Stomach (tissue), 9 donors: ENCODE data around the gene LILRA1. TPM values are rescaled to one million over a fixed set of nuclear protein-coding genes. Genes with fewer than 3 reads are reported as not detected.
A peak's percentile ranks its signal among the peaks of the same experiment; 100 is the strongest.
"Not testable (repeated sequence)": the region's sequence is repeated elsewhere in the genome, so short reads cannot be mapped to it uniquely, and the experiment has no call there.

Source experiments
- DNase-seq, 2 donors: peaks; one replicate each; pipeline versions ENCODE4 v3.0.0 to v3.0.0-alpha.2; 2013 to 2019
- H3K27ac ChIP-seq, 5 donors: fragments of 200-600 bp in 4 of 5; sonication (generic) in 4 of 5; one replicate each; pipeline ENCODE4 v1.5.1; 2013 to 2019; ENCODE audit warnings: mild to moderate bottlenecking in 1 of 5, moderate library complexity in 1 of 5
- H3K27me3 ChIP-seq, 3 donors: fragments of 200-600 bp; sonication (generic); one replicate each; pipeline ENCODE4 v1.5.1; 2017 to 2019; ENCODE audit warnings: mixed run types in 1 of 3
- H3K36me3 ChIP-seq, 4 donors: fragments of 200-600 bp; sonication (generic); 1 replicate in 3 of 4; 2 replicates in 1 of 4; pipeline ENCODE4 v1.5.1; 2016 to 2019
- H3K4me1 ChIP-seq, 4 donors: fragments of 200-600 bp; sonication (generic); one replicate each; pipeline ENCODE4 v1.5.1; 2016 to 2019
- H3K4me3 ChIP-seq, 4 donors: fragments of 200-600 bp; sonication (generic) in 3 of 4; one replicate each; pipeline ENCODE4 v1.5.1; 2016 to 2019; ENCODE audit warnings: mild to moderate bottlenecking in 1 of 4
- H3K9me3 ChIP-seq, 4 donors: fragments of 200-600 bp; sonication (generic); one replicate each; pipeline ENCODE4 v1.5.1; 2016 to 2019
- EP300 ChIP-seq: sonication (generic); formaldehyde crosslinking; IDR thresholded peaks from one replicate; pipeline ENCODE4 v1.6.1; 2017; ENCODE audit warnings: antibody characterized with exemption
- POLR2A ChIP-seq, 4 donors: fragments of 450-650 bp; IDR thresholded peaks; one replicate each; pipeline ENCODE4 v1.6.1; 2016; ENCODE audit warnings: antibody characterized with exemption in 4 of 4, control low read depth in 2 of 4, mild to moderate bottlenecking in 1 of 4, moderate library complexity in 1 of 4
- POLR2AphosphoS5 ChIP-seq, 3 donors: sonication (generic); formaldehyde crosslinking; IDR thresholded peaks; one replicate each; pipeline ENCODE4 v1.6.1; 2016; ENCODE audit warnings: antibody characterized with exemption in 3 of 3
- WGBS, 5 donors: extraction: QIAGEN DNeasy Blood & Tissue Kit in 3 of 5; methylation state at CpG; one replicate each; pipeline versions ENCODE4 v1.1.5 to v1.1.7; 2013 to 2018; 5-methylcytosine and 5-hydroxymethylcytosine counted together
- intact Hi-C: fragments of 100-400 bp; cut with DNase I; formaldehyde crosslinking; loops from one replicate; pipeline ENCODE4 v1.15.1; 2023; ENCODE audit warnings: low total_unique reads
- polyA plus RNA-seq, 3 donors: library from polyadenylated mRNA; stranded (reverse); fragments of 200-250 nt; gene quantifications; one replicate each; pipeline ENCODE4 v1.2.3, GENCODE V29; 2013
- total RNA-seq, 5 donors: library from RNA; depleted of rRNA; stranded (reverse); fragments of >200 nt; gene quantifications; one replicate each; pipeline versions ENCODE4 v1.1.0 to v1.2.3, GENCODE V29; 2014 to 2016
- TF ChIP-seq, protein P1 (sequence below), 7 experiments: fragments of 450-650 bp in 4 of 7; fragments of 200-600 bp in 3 of 7; sonication (generic) in 3 of 7; IDR thresholded peaks; one replicate each; pipeline ENCODE4 v1.5.1; 2016 to 2019; ENCODE audit warnings: antibody characterized with exemption in 7 of 7, control low read depth in 2 of 7, mild to moderate bottlenecking in 1 of 7
- donor health status: healthy with polysubstance abuse.
- donor health status: Bipolar disorder and iron deficiency.
- donor health status: healthy.

LILRA1 gene
- total and polyA plus RNA-seq, 8 donors, result 0.25 to 0.62 (median 0.31) TPM; not detected in 5

DNA sequence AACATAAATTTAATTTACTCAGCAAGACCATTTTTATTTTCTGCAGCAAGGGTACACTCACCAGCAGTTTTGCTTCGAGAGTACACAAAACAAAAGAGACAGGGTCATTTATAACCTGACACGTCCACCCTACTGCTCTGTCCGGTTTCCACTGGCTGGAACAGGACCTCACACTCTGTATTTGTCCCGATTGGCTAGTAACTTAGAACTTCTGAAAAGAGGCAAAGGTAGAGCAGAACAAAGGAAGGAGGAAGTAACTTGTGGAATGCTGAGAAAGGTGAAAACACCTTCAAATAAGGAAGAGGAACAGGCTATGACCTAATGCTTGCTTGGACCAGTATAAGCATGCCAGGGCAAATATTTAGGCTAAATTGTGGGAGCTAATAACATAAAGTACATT, 34.5 kb downstream of the LILRA1 start:
- H3K4me1 ChIP-seq, H3K36me3 ChIP-seq, H3K9me3 ChIP-seq, H3K4me3 ChIP-seq, intact Hi-C loops: not testable (repeated sequence)
- H3K27ac ChIP-seq, result peak overlapping the region in 2 of 5 donors; percentile 40 to 73
- 13 to 34% (median 15%) methylated on average over 4 of the region's 4 CpGs for WGBS, 5 donors
- peak in 1 of 2 donors; percentile 25 for DNase-seq
- peaks cover 0 to 44% (median 0%) of the 10 kb centered on the region in 3 donors for H3K27me3 ChIP-seq
- peak in 1 of 3 donors; percentile 30 for TF ChIP-seq POLR2AphosphoS5 (IDR thresholded peaks at IDR 0.05)

DNA sequence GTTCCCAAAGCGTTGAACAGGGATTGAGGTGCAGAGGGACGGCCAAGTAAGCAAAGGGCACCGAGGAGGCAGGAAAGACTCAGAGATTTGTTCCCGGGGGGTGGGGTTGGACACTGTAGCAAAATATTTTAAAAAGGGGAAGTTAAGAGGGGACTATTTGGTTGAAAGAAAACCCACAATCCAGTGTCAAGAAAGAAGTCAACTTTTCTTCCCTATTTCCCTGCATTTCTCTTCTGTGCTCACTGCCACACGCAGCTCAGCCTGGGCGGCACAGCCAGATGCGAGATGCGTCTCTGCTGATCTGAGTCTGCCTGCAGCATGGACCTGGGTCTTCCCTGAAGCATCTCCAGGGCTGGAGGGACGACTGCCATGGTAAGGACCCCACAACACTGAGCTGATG, 36.8 kb downstream of the LILRA1 start, which contains the start of gene LILRB1:
TSS of gene LILRB1 (plus strand) at position 223 of the 400 bp plus-strand sequence. CDS start 590 bp downstream, outside the sequence.
- peaks cover 0 to 63% (median 0%) of the 10 kb centered on the region in 3 donors for H3K27me3 ChIP-seq
- 63 to 79% (median 67%) methylated on average over 9 of the region's 9 CpGs for WGBS, 5 donors
- DNase-seq, H3K4me1 ChIP-seq, intact Hi-C loops, H3K9me3 ChIP-seq, H3K27ac ChIP-seq, H3K36me3 ChIP-seq: not testable (repeated sequence)
- peak within 1 kb of the TSS in 2 of 4 donors; percentile 7 to 22 for H3K4me3 ChIP-seq

DNA sequence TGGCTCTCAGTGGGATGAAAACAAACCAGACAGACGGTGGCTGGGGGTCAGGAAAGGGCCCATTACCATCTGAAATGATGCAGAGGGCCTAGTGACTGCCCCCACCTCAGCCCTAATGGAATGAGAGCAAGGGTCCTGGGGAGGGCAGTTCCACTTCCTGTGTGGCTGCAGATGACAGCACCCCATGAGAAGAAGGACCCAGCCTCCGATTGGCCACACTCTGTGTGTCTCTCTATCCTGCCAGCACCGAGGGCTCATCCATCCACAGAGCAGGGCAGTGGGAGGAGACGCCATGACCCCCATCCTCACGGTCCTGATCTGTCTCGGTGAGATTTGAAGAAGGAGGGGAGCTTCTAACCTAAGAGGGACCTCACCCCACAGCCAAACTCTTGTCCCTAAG, 37.4 kb downstream of the LILRA1 start:
- no peak for DNase-seq
- peaks cover 0 to 10% (median 2%) of the 10 kb centered on the region in 4 donors for H3K9me3 ChIP-seq
- intact Hi-C loops, result no loop called here
- H3K4me1 ChIP-seq, result peaks cover 0 to 6% (median 3%) of the 10 kb centered on the region in 4 donors
- peak overlapping the region in 2 of 4 donors; percentile 7 to 22 for H3K4me3 ChIP-seq
- WGBS, 5 donors, result 18 to 56% (median 46%) methylated on average over 1 to 6 of the region's 6 CpGs
- H3K36me3 ChIP-seq, result no peaks in the 10 kb centered on the region
- no peak overlapping the region for H3K27ac ChIP-seq
- peaks cover 0 to 68% (median 0%) of the 10 kb centered on the region in 3 donors for H3K27me3 ChIP-seq
- no peak for TF ChIP-seq POLR2A (IDR thresholded peaks at IDR 0.05)
- TF ChIP-seq POLR2AphosphoS5 (IDR thresholded peaks at IDR 0.05), result no peak
- no peak for TF ChIP-seq EP300
- TF ChIP-seq, protein P1, sequence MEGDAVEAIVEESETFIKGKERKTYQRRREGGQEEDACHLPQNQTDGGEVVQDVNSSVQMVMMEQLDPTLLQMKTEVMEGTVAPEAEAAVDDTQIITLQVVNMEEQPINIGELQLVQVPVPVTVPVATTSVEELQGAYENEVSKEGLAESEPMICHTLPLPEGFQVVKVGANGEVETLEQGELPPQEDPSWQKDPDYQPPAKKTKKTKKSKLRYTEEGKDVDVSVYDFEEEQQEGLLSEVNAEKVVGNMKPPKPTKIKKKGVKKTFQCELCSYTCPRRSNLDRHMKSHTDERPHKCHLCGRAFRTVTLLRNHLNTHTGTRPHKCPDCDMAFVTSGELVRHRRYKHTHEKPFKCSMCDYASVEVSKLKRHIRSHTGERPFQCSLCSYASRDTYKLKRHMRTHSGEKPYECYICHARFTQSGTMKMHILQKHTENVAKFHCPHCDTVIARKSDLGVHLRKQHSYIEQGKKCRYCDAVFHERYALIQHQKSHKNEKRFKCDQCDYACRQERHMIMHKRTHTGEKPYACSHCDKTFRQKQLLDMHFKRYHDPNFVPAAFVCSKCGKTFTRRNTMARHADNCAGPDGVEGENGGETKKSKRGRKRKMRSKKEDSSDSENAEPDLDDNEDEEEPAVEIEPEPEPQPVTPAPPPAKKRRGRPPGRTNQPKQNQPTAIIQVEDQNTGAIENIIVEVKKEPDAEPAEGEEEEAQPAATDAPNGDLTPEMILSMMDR (IDR thresholded peaks at IDR 0.05), result no peak

DNA sequence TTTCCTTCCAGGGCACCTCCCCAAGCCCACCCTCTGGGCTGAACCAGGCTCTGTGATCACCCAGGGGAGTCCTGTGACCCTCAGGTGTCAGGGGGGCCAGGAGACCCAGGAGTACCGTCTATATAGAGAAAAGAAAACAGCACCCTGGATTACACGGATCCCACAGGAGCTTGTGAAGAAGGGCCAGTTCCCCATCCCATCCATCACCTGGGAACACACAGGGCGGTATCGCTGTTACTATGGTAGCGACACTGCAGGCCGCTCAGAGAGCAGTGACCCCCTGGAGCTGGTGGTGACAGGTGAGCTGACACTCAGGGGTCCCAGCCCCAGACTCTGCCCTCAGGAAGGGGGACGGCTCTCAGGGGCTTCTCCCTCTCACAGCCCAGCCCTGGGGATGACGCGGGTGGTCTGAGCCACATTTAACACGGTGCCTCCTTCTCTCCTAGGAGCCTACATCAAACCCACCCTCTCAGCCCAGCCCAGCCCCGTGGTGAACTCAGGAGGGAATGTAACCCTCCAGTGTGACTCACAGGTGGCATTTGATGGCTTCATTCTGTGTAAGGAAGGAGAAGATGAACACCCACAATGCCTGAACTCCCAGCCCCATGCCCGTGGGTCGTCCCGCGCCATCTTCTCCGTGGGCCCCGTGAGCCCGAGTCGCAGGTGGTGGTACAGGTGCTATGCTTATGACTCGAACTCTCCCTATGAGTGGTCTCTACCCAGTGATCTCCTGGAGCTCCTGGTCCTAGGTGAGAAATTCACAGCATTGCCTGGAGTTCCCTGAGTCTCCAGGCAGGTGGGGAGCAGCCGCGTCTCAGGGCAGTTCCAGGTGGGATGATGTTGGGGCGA, 38.3 kb downstream of the LILRA1 start:
- H3K27ac ChIP-seq, H3K9me3 ChIP-seq, H3K36me3 ChIP-seq, DNase-seq, H3K4me1 ChIP-seq, H3K4me3 ChIP-seq, intact Hi-C loops: not testable (repeated sequence)
- H3K27me3 ChIP-seq, result peaks cover 0 to 72% (median 0%) of the 10 kb centered on the region in 3 donors
- 70 to 77% (median 71%) methylated on average over 23 of the region's 23 CpGs for WGBS, 5 donors

DNA sequence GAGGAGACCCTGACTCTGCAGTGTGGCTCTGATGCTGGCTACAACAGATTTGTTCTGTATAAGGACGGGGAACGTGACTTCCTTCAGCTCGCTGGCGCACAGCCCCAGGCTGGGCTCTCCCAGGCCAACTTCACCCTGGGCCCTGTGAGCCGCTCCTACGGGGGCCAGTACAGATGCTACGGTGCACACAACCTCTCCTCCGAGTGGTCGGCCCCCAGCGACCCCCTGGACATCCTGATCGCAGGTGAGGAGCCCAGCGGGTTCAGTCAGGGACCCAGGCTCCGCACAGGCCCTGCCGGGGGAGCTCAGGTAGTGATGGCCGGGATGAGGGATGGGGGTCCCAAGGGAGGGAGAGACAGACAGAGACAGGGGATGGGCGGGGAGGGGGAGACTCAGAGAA, 39.1 kb downstream of the LILRA1 start:
- intact Hi-C loops, DNase-seq, H3K9me3 ChIP-seq, H3K27ac ChIP-seq, H3K4me3 ChIP-seq, H3K36me3 ChIP-seq, H3K4me1 ChIP-seq: not testable (repeated sequence)
- 71 to 87% (median 80%) methylated on average over 11 to 16 of the region's 16 CpGs for WGBS, 5 donors
- H3K27me3 ChIP-seq, result peaks cover 0 to 64% (median 0%) of the 10 kb centered on the region in 3 donors

DNA sequence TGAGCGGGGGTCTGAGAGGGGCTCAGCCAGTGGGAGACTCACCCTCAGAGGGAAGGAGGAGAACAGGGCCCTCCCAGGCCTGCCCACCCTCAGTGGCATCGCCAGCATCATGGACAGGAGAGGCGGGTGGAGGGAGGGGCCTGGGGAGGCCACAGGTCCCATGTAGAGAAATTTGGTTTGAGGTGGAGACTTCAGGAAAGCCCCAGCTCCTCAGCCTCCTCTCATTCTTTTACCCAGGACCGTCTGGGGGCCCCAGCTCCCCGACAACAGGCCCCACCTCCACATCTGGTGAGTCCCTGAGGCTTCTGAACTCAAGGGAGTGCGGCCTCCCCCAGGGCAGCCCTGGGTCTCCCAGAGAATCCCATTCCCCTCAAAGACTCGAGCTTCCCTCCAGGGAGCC, 40.0 kb downstream of the LILRA1 start:
- no peak for DNase-seq
- TF ChIP-seq, protein P1 (IDR thresholded peaks at IDR 0.05), result no peak
- no peak for TF ChIP-seq POLR2A (IDR thresholded peaks at IDR 0.05)
- no peak for TF ChIP-seq EP300
- TF ChIP-seq POLR2AphosphoS5 (IDR thresholded peaks at IDR 0.05), result no peak
- peaks cover 0 to 4% (median 1%) of the 10 kb centered on the region in 4 donors for H3K4me1 ChIP-seq
- H3K36me3 ChIP-seq, result no peaks in the 10 kb centered on the region
- intact Hi-C loops, result no loop called here
- H3K27me3 ChIP-seq, result peaks cover 0 to 61% (median 0%) of the 10 kb centered on the region in 3 donors
- no peak overlapping the region for H3K27ac ChIP-seq
- no peaks in the 10 kb centered on the region for H3K9me3 ChIP-seq
- WGBS, 5 donors, result 56 to 73% (median 68%) methylated on average over 3 to 7 of the region's 7 CpGs
- H3K4me3 ChIP-seq, result no peak overlapping the region

DNA sequence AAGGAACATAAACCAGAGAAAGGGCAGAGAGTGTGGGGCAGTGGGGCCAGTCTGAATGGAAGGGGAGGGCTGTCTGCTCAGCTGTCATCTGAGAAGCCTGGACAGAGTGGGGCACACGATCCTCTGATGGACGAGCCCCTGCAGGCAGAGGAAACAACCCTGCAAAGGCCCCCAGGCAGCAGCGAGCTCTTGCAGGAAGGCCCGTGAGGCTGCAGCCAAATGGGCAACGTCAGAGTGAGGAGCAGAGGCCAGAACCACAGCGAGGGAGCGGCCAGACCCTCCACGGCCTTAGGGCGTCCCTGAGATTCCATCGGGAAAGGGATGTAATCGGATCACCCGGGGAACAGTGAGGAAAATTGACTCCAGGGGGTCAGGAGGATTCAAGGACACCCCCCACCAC, 42.6 kb downstream of the LILRA1 start:
- 15 to 30% (median 22%) methylated on average over 3 to 12 of the region's 12 CpGs for WGBS, 5 donors
- peaks cover 0 to 45% (median 0%) of the 10 kb centered on the region in 3 donors for H3K27me3 ChIP-seq

More for the DNA sequence above, 42.6 kb downstream of the LILRA1 start:
- DNase-seq, H3K4me1 ChIP-seq, H3K36me3 ChIP-seq, H3K9me3 ChIP-seq, H3K4me3 ChIP-seq, intact Hi-C loops, H3K27ac ChIP-seq: not testable (repeated sequence)
